Suppressor macrophage treated with lipopolysaccharide for 4 hours (primary cell): ENCODE data around the gene LAMTOR2.
"Not testable (repeated sequence)": the region's sequence is repeated elsewhere in the genome, so short reads cannot be mapped to it uniquely, and the experiment has no call there.

Source experiments
- DNase-seq: peaks from one replicate; pipeline ENCODE4 v3.0.0-alpha.2; 2020

Gene LAMTOR2

GRCh38 chr1:156052862-156053767, 1.5 kb upstream of the LAMTOR2 start:
- DNase-seq: peak; percentile 64

GRCh38 chr1:156053768-156054499, 648 bp upstream of the LAMTOR2 start, which contains the start of gene UBQLN4:
TSS of gene UBQLN4 (minus strand) at chr1:156053798. CDS start at chr1:156053701, 97 bp downstream.
- DNase-seq: peak; percentile 94

- DNase-seq: peak; percentile 74
These were observed 883 bp downstream of the LAMTOR2 start for GRCh38 chr1:156055281-156056048.

- no peak for DNase-seq
These were observed 1.8 kb downstream of the LAMTOR2 start for GRCh38 chr1:156056326-156056849.

GRCh38 chr1:156060937-156061636, 6.5 kb downstream of the LAMTOR2 start, which contains the start of gene RAB25:
TSS of gene RAB25 (plus strand) at chr1:156061160. CDS start at chr1:156061401, 241 bp downstream.
- no peak for DNase-seq

GRCh38 chr1:156062189-156062588, 7.6 kb downstream of the LAMTOR2 start:
- DNase-seq: no peak

GRCh38 chr1:156063997-156064285, 9.4 kb downstream of the LAMTOR2 start:
- no peak for DNase-seq

GRCh38 chr1:156064615-156065014, 10.0 kb downstream of the LAMTOR2 start:
- no peak for DNase-seq

GRCh38 chr1:156065212-156065611, 10.6 kb downstream of the LAMTOR2 start:
- no peak for DNase-seq

- no peak for DNase-seq
These were observed 11.3 kb downstream of the LAMTOR2 start for GRCh38 chr1:156065871-156066270.

GRCh38 chr1:156067262-156067661, 12.7 kb downstream of the LAMTOR2 start:
- DNase-seq: no peak

GRCh38 chr1:156069490-156070455, 15.2 kb downstream of the LAMTOR2 start:
- DNase-seq: no peak

- DNase-seq: no peak
These were observed 16.0 kb downstream of the LAMTOR2 start for GRCh38 chr1:156070548-156070947.

- not testable (repeated sequence) for DNase-seq
These were observed 16.8 kb downstream of the LAMTOR2 start for GRCh38 chr1:156071332-156071816.

GRCh38 chr1:156072251-156072650, 17.7 kb downstream of the LAMTOR2 start:
- DNase-seq: no peak

GRCh38 chr1:156073110-156073687, 18.6 kb downstream of the LAMTOR2 start:
- no peak for DNase-seq

GRCh38 chr1:156073740-156074139, 19.2 kb downstream of the LAMTOR2 start:
- no peak for DNase-seq

GRCh38 chr1:156074661-156075060, 20.1 kb downstream of the LAMTOR2 start:
- DNase-seq: no peak

GRCh38 chr1:156075162-156075561, 20.6 kb downstream of the LAMTOR2 start:
- DNase-seq: no peak

GRCh38 chr1:156075775-156076204, 21.2 kb downstream of the LAMTOR2 start:
- DNase-seq: no peak
